Measurements from ENCODE around the gene POTEH.
"Not testable (repeated sequence)": the region's sequence is repeated elsewhere in the genome, so short reads cannot be mapped to it uniquely, and the experiment has no call there.

POTEH gene

DNA sequence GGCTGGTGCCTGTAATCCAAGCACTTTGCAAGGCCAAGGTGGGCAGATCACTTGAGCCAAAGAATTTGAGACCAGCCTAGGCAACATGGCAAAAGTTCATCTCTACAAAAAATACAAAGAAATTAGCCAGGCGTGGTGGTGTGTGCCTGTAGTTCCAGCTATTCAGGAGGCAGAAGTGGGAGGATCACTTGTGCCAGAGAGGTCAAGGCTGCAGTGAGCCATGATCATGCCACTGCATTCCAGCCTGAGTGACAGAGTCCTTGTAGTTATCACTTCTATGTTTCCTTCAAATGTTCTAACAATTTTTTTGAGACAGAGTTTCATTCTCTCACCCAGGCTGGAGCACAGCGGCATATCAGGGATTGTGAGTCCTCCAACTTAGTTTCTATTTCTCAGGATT, 36.6 kb upstream of the POTEH start:
- H2BK120ac ChIP-seq (ENCODE audit: insufficient read depth, low read length, poor library complexity); H3K14ac ChIP-seq (ENCODE audit: low read length); H4K8ac ChIP-seq (ENCODE audit: low read depth, low read length); H2AFZ ChIP-seq (ENCODE audit: insufficient read depth, low read length, poor library complexity); H3K79me1 ChIP-seq (ENCODE audit: low read length); H2BK5ac ChIP-seq (ENCODE audit: low read depth, low read length, poor library complexity); H3K18ac ChIP-seq (ENCODE audit: low read length); DNase-seq; H3K4me2 ChIP-seq (ENCODE audit: low read length); H3K9me3 ChIP-seq (ENCODE audit: insufficient read depth, low read depth, low read length); H2BK12ac ChIP-seq (ENCODE audit: low read length); H4K91ac ChIP-seq (ENCODE audit: low read depth, low read length); H3K4ac ChIP-seq (ENCODE audit: low read depth, low read length); H3K4me3 ChIP-seq (ENCODE audit: low read depth, low read length); H3K36me3 ChIP-seq (ENCODE audit: control insufficient read depth in 1 of 2, insufficient read depth in 2 of 2, low read length in 2 of 2); H4K12ac ChIP-seq (ENCODE audit: low read depth, low read length); H3K4me1 ChIP-seq (ENCODE audit: control insufficient read depth in 1 of 2, insufficient read depth in 2 of 2, low read length in 2 of 2); H3K23ac ChIP-seq (ENCODE audit: low read length); H3K27ac ChIP-seq (ENCODE audit: low read depth, low read length); H3K79me2 ChIP-seq (ENCODE audit: control insufficient read depth, insufficient read depth, low read length, poor library complexity); H3K27me3 ChIP-seq (ENCODE audit: insufficient read depth, low read length); H3K9ac ChIP-seq (ENCODE audit: low read length); H2AK5ac ChIP-seq (ENCODE audit: low read length): not testable (repeated sequence)
- no CpG with 5 or more reads among the region's 2 CpGs for WGBS (ENCODE audit: extremely low coverage, insufficient coverage, insufficient read length)

GRCh38 chr22:15661102-15661501, 28.7 kb upstream of the POTEH start:
- not testable (repeated sequence) for DNase-seq; H3K14ac ChIP-seq (ENCODE audit: low read length); H3K27ac ChIP-seq (ENCODE audit: low read depth, low read length); H3K4me2 ChIP-seq (ENCODE audit: low read length); H3K79me1 ChIP-seq (ENCODE audit: low read length); H4K91ac ChIP-seq (ENCODE audit: low read depth, low read length); H2BK120ac ChIP-seq (ENCODE audit: insufficient read depth, low read length, poor library complexity); H3K18ac ChIP-seq (ENCODE audit: low read length); H4K12ac ChIP-seq (ENCODE audit: low read depth, low read length); H2BK12ac ChIP-seq (ENCODE audit: low read length); H2AFZ ChIP-seq (ENCODE audit: insufficient read depth, low read length, poor library complexity); H3K79me2 ChIP-seq (ENCODE audit: control insufficient read depth, insufficient read depth, low read length, poor library complexity); H3K4me3 ChIP-seq (ENCODE audit: low read depth, low read length); H3K36me3 ChIP-seq (ENCODE audit: control insufficient read depth in 1 of 2, insufficient read depth in 2 of 2, low read length in 2 of 2); H3K4ac ChIP-seq (ENCODE audit: low read depth, low read length); H3K9ac ChIP-seq (ENCODE audit: low read length); H3K4me1 ChIP-seq (ENCODE audit: control insufficient read depth in 1 of 2, insufficient read depth in 2 of 2, low read length in 2 of 2); H3K27me3 ChIP-seq (ENCODE audit: insufficient read depth, low read length); H3K23ac ChIP-seq (ENCODE audit: low read length); H2BK5ac ChIP-seq (ENCODE audit: low read depth, low read length, poor library complexity); H2AK5ac ChIP-seq (ENCODE audit: low read length); H4K8ac ChIP-seq (ENCODE audit: low read depth, low read length); H3K9me3 ChIP-seq (ENCODE audit: insufficient read depth, low read depth, low read length)
- no CpG with 5 or more reads among the region's 2 CpGs for WGBS (ENCODE audit: extremely low coverage, insufficient coverage, insufficient read length)

GRCh38 chr22:15664682-15665081, 25.1 kb upstream of the POTEH start:
- H2BK5ac ChIP-seq (ENCODE audit: low read depth, low read length, poor library complexity); H3K27me3 ChIP-seq (ENCODE audit: insufficient read depth, low read length): not testable (repeated sequence)
- WGBS (ENCODE audit: extremely low coverage, insufficient coverage, insufficient read length), result no CpG with 5 or more reads among the region's 3 CpGs

GRCh38 chr22:15665478-15665877, 24.3 kb upstream of the POTEH start:
- H3K27ac ChIP-seq (ENCODE audit: low read depth, low read length); DNase-seq; H4K91ac ChIP-seq (ENCODE audit: low read depth, low read length); H4K12ac ChIP-seq (ENCODE audit: low read depth, low read length); H2AFZ ChIP-seq (ENCODE audit: insufficient read depth, low read length, poor library complexity); H3K9me3 ChIP-seq (ENCODE audit: insufficient read depth, low read depth, low read length); H3K27me3 ChIP-seq (ENCODE audit: insufficient read depth, low read length); H3K79me1 ChIP-seq (ENCODE audit: low read length); H3K18ac ChIP-seq (ENCODE audit: low read length); H4K8ac ChIP-seq (ENCODE audit: low read depth, low read length); H3K36me3 ChIP-seq (ENCODE audit: control insufficient read depth in 1 of 2, insufficient read depth in 2 of 2, low read length in 2 of 2); H3K4me2 ChIP-seq (ENCODE audit: low read length); H3K9ac ChIP-seq (ENCODE audit: low read length); H3K14ac ChIP-seq (ENCODE audit: low read length); H3K4me3 ChIP-seq (ENCODE audit: low read depth, low read length); H2BK5ac ChIP-seq (ENCODE audit: low read depth, low read length, poor library complexity); H3K23ac ChIP-seq (ENCODE audit: low read length); H3K4ac ChIP-seq (ENCODE audit: low read depth, low read length); H3K4me1 ChIP-seq (ENCODE audit: control insufficient read depth in 1 of 2, insufficient read depth in 2 of 2, low read length in 2 of 2); H2AK5ac ChIP-seq (ENCODE audit: low read length); H2BK12ac ChIP-seq (ENCODE audit: low read length); H2BK120ac ChIP-seq (ENCODE audit: insufficient read depth, low read length, poor library complexity); H3K79me2 ChIP-seq (ENCODE audit: control insufficient read depth, insufficient read depth, low read length, poor library complexity): not testable (repeated sequence)
- no CpG with 5 or more reads among the region's 5 CpGs for WGBS (ENCODE audit: extremely low coverage, insufficient coverage, insufficient read length)

More at GRCh38 chr22:15664682-15665081, 25.1 kb upstream of the POTEH start:
- not testable (repeated sequence) for H4K8ac ChIP-seq (ENCODE audit: low read depth, low read length); H3K36me3 ChIP-seq (ENCODE audit: control insufficient read depth in 1 of 2, insufficient read depth in 2 of 2, low read length in 2 of 2); H3K27ac ChIP-seq (ENCODE audit: low read depth, low read length); H4K12ac ChIP-seq (ENCODE audit: low read depth, low read length); H3K4me3 ChIP-seq (ENCODE audit: low read depth, low read length); DNase-seq; H3K4me2 ChIP-seq (ENCODE audit: low read length); H3K79me2 ChIP-seq (ENCODE audit: control insufficient read depth, insufficient read depth, low read length, poor library complexity); H3K4me1 ChIP-seq (ENCODE audit: control insufficient read depth in 1 of 2, insufficient read depth in 2 of 2, low read length in 2 of 2); H2BK12ac ChIP-seq (ENCODE audit: low read length); H2AFZ ChIP-seq (ENCODE audit: insufficient read depth, low read length, poor library complexity); H3K23ac ChIP-seq (ENCODE audit: low read length); H3K79me1 ChIP-seq (ENCODE audit: low read length); H3K4ac ChIP-seq (ENCODE audit: low read depth, low read length); H3K14ac ChIP-seq (ENCODE audit: low read length); H3K18ac ChIP-seq (ENCODE audit: low read length); H2BK120ac ChIP-seq (ENCODE audit: insufficient read depth, low read length, poor library complexity); H2AK5ac ChIP-seq (ENCODE audit: low read length); H3K9ac ChIP-seq (ENCODE audit: low read length); H4K91ac ChIP-seq (ENCODE audit: low read depth, low read length); H3K9me3 ChIP-seq (ENCODE audit: insufficient read depth, low read depth, low read length)

All from trophoblast cell (in vitro differentiated cells and primary cell).